ENCODE data around the gene ZNF93.

DNA sequence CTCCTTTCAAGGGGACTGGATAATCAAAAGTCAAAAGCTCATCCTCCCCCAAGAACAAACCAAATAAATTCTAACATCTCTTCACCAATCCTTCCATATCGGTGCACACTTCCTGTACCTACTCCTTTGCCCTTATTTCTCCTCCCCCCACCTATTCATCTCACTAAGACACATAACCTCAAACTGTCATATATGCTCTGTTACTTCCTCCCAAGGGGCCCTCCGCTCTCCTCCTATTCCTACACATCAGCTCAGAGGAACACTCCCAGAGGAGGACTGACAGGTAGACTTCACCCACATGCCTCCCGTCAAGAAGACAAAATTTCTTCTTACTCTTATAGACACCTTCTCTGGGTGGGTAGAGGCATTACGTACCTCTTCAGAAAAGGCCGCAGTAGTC, 48.1 kb downstream of the ZNF93 start:
- TF ChIP-seq, protein P1, sequence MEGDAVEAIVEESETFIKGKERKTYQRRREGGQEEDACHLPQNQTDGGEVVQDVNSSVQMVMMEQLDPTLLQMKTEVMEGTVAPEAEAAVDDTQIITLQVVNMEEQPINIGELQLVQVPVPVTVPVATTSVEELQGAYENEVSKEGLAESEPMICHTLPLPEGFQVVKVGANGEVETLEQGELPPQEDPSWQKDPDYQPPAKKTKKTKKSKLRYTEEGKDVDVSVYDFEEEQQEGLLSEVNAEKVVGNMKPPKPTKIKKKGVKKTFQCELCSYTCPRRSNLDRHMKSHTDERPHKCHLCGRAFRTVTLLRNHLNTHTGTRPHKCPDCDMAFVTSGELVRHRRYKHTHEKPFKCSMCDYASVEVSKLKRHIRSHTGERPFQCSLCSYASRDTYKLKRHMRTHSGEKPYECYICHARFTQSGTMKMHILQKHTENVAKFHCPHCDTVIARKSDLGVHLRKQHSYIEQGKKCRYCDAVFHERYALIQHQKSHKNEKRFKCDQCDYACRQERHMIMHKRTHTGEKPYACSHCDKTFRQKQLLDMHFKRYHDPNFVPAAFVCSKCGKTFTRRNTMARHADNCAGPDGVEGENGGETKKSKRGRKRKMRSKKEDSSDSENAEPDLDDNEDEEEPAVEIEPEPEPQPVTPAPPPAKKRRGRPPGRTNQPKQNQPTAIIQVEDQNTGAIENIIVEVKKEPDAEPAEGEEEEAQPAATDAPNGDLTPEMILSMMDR (IDR thresholded peaks at IDR 0.05) = no peak
- TF ChIP-seq POLR2A (IDR thresholded peaks at IDR 0.05) = no peak
